Activated CD4-positive, CD25-positive, alpha-beta regulatory T cell treated with anti-CD3 and anti-CD28 coated beads, Interleukin-2, amount 50 U/mL, for 16 hours (primary cell): ENCODE results near the gene TNFAIP2.
"Not testable (repeated sequence)": the region's sequence is repeated elsewhere in the genome, so short reads cannot be mapped to it uniquely, and the experiment has no call there.

Source experiments
- DNase-seq: peaks from one replicate; pipeline ENCODE4 v3.0.0-alpha.2; 2020; ENCODE audit warnings: low read depth, low spot score

Gene TNFAIP2

GRCh38 chr14:103155416-103155815 lies 32.2 kb downstream of the TNFAIP2 start:
- not testable (repeated sequence) for DNase-seq

DNA sequence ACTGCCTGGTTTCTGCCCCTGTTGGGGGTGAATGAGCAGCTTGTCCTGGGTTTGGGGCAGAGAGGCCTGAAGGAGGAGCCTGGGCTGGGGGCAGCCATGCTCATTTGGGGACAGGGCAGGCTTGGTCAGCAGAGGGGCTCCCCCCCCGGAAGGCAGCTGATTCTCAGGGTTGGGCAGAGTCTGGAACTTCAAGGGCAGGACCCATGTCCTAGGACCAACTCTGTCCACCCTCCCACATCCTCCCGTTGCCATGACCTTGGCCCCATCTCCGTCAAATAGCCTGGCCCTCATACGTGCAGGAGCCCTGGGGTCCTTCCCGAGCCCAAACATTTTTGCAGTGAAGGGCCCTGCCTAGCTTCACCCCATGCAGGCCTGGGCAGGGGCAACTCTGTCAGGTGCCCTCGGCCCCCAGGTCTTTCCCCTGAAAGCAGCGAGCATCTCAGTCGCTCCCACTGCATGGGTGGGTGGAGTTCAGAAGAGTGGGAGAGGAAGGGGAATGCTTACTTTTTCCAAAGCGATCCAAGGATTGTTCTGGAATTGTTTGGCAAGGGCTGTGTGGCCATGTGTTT lies 32.6 kb downstream of the TNFAIP2 start:
- DNase-seq = no peak

DNA sequence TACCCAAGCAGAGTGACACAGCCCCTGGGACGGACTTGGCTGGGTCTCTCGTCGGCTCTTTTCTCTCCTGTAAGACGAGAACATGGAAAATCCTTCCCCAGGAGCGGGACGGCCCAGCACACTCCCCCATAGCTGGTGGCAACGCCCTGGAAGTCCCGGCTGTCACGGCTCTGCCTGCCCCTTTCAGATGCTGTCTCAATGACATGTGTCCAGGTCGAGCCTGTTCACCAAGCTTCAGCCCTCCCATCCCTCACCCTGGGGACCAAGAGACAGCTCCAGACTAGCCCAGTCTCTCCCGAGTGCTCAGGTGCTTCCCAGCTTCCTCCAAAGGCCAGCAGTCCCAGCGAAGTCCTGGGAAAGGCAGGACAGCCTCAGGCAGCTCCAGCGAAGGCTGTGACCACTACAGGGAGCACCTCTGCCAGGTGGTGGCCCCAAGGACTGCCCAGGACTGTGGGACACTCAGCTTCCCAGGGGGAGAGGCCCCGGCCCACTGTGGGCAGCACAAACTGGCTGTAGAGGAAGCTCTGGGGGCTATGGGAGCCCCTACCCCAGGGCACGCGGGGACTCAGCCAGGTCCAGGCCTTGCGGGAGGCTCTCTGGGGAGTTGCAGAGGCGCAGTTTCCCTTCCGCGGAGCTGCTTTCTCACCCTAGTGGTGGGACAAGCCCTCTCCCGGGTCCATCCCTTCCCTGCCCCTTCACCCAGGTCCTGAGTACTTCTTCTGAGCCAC lies 33.6 kb downstream of the TNFAIP2 start:
- DNase-seq = no peak

- no peak for DNase-seq
These were observed 34.7 kb downstream of the TNFAIP2 start for GRCh38 chr14:103157969-103158368.

GRCh38 chr14:103158688-103159087 lies 35.4 kb downstream of the TNFAIP2 start:
- no peak for DNase-seq

DNA sequence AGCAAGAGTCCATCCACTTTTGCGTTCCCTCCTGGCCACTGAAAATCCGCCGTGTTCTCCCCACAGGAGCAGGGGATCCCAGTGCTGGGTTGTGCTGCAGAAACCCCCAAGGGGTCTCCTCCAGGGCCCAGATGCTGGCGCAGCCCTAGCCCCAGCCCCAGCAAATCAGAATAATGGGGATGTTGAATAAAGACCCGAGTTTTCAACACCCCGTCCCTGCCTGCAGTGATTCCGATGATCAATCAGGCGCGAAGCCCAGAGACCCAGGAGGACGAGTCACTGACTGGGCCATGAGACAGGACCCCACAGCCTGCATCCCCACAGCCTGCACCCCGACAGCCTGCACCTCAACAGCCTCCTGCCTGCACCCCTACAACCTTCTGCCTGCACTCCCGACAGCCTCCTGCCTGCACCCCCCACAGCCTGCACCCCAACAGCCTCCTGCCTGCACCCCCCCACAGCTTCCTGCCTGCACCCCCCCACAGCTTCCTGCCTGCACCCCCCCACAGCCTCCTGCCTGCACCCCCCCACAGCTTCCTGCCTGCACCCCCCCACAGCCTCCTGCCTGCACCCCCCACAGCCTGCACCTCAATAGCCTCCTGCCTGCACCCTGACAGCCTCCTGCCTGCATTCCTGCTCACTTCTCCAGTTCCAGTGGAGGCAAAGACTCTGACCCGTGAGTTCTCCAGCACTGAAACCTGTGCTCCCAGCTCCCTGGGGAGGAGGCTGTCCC lies 37.2 kb downstream of the TNFAIP2 start:
- DNase-seq = no peak

DNA sequence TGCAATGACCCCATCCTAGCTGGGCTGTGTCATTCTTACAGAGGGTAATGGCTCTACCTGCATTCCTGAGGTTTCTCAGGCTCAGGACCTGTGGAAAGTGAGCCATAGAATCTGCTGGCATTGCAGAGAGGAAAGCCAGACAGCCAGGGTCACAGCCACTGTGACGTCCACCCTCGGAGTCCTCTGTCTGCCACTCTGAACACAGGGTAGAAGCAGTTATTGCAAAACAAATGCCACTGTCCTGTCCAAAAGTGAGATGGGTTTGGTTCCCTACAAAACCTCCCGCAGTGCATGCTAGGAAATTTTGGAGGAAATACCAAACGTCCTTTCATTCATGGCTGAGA lies 37.8 kb downstream of the TNFAIP2 start:
- DNase-seq = no peak

GRCh38 chr14:103163199-103163598 lies 39.9 kb downstream of the TNFAIP2 start:
- DNase-seq = no peak

- DNase-seq = no peak
These were observed 40.7 kb downstream of the TNFAIP2 start for GRCh38 chr14:103164006-103164405.

DNA sequence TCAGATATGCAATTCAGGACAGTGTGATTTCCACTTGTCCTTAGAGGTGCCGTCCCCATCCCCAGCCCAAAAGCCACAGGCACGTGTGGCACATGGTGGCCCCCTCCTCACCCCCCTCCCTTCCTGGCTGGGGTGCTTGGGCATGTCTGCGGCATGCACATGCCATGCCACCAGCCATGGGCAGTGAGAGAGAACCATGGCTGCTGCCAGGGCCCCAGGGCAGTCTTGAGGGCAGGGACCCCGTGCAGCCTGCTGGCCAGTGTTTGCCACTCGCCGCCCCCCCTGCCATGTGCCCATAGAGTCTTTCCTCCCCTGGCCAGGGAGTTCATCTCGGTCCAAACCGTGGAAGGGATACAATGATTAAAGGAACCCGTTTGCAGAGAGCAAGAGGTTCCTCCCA lies 41.5 kb downstream of the TNFAIP2 start:
- DNase-seq = no peak

- no peak for DNase-seq
These were observed 42.1 kb downstream of the TNFAIP2 start for GRCh38 chr14:103165323-103165722.

GRCh38 chr14:103169954-103170353 lies 46.7 kb downstream of the TNFAIP2 start:
- no peak for DNase-seq

- DNase-seq = not testable (repeated sequence)
These were observed 47.9 kb downstream of the TNFAIP2 start for GRCh38 chr14:103171206-103171605.

- DNase-seq = no peak
These were observed 49.7 kb downstream of the TNFAIP2 start for GRCh38 chr14:103172921-103173320.

GRCh38 chr14:103173887-103174286 lies 50.6 kb downstream of the TNFAIP2 start:
- not testable (repeated sequence) for DNase-seq

- DNase-seq = not testable (repeated sequence)
These were observed 52.9 kb downstream of the TNFAIP2 start for GRCh38 chr14:103176176-103176575.

- DNase-seq = no peak
These were observed 54.1 kb downstream of the TNFAIP2 start for GRCh38 chr14:103177376-103177775.

GRCh38 chr14:103178521-103178920 lies 55.3 kb downstream of the TNFAIP2 start:
- DNase-seq = no peak

- DNase-seq = no peak
These were observed 55.8 kb downstream of the TNFAIP2 start for GRCh38 chr14:103179094-103179493.

DNA sequence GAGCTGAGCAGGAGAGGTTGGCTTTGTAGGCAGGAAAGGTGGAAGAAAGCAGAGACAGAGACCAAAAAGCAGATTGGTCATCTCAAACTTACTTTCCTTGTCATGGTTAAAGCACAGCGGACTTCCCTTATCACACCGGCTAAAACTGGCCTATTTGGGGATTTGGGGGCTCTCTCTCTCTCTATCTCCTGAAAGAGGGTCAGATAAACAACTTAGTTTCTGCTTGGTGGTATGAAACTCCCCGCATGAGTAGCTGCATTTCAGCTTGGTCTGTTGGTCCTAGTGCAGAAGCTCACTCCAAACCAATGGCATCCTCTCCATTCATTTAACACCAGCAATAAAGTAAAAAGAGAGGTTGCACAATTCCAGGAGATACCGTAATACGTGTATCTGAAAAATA lies 57.1 kb downstream of the TNFAIP2 start:
- DNase-seq = no peak

DNA sequence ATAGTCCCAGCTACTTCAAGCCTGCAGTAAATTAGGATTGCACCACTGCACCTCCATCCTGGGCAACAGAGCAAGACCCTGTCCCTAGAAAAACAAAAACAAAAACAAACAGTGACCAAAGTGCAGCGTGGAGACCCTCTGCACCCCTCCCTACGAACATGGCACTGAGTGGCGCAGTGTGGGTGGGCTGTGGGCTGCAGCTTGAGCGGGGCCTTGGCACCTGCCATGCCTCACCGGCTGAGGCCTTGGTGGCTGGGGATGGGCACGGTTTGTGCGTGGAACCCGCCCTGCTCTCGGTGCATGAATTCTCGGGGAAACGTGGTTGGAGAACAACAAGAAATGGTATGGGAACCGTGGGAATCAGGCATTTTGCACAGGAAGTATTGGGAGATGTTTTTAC lies 60.8 kb downstream of the TNFAIP2 start:
- DNase-seq = no peak

DNA sequence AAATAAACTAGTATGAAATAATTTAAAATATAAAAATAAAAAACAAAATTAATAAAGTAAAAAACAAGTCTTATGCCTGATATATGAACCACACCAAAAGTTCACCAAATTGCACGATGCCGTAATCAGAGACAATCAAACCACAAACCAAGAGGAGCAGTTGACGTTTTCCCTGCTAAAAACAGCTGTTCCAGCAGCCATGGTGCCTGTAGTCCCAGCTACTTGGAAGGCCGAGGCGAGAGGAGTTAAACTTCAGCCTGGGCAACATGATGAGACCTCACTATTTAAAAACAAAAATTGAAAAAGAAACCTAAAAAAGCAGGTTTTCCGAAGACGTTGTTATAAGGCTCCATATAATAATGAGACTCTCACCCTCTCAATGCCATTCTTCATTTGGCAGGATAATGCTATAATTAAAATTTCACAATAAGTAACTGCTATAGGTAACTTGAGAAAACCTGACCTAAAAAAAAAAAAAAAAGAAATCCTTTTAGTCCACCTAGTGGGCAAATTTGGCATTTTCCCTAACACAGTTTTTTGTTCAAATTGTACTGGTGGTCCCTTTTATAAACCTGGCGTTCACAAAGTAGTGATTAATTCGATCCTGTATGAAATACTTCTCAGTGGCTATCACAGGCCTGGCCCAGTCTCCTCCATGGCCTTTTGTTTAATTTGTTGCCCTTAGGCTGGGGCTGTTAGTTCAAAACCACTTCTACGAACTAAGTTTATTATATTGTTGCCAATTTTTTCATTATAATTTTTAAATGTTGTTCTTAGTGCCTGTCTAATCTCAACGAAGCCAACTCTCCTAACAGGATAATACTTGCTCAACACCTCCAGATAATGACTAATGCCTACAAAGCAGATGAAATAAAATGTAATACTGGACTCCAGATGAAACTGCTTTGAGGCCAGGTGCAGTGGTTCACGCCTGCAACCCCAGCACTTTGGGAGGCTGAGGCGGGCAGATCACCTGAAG lies 62.1 kb downstream of the TNFAIP2 start:
- no peak for DNase-seq
